Skeletal muscle tissue (tissue), 4 donors: ENCODE results near the gene SCGB3A2. TPM values are rescaled to one million over a fixed set of nuclear protein-coding genes. Genes with fewer than 3 reads are reported as not detected.

Experiments
- H3K27ac ChIP-seq: one replicate; pipeline ENCODE4 v1.7.0; 2013; ENCODE audit warnings: mild to moderate bottlenecking, low read depth, low read length, inconsistent platforms
- H3K27me3 ChIP-seq, 3 donors: one replicate each; pipeline ENCODE4 v1.7.0; 2013; ENCODE audit warnings: low read length in 3 of 3; ENCODE audit not compliant: control insufficient read depth in 3 of 3, insufficient read depth in 3 of 3
- H3K36me3 ChIP-seq, 3 donors: one replicate each; pipeline ENCODE4 v1.7.0; 2013; ENCODE audit warnings: low read length in 3 of 3; ENCODE audit not compliant: control insufficient read depth in 3 of 3, insufficient read depth in 3 of 3
- H3K4me1 ChIP-seq, 3 donors: one replicate each; pipeline ENCODE4 v1.7.0; 2013; ENCODE audit warnings: low read length in 3 of 3, mild to moderate bottlenecking in 3 of 3; ENCODE audit not compliant: control insufficient read depth in 3 of 3, insufficient read depth in 3 of 3
- H3K4me3 ChIP-seq, 3 donors: one replicate each; pipeline ENCODE4 v1.7.0; 2013; ENCODE audit warnings: low read length in 3 of 3
- H3K9ac ChIP-seq, 3 donors: one replicate each; pipeline ENCODE4 v1.7.0; 2013; ENCODE audit warnings: low read length in 3 of 3, mild to moderate bottlenecking in 3 of 3, moderate library complexity in 2 of 3, low read depth in 1 of 3
- H3K9me3 ChIP-seq, 3 donors: one replicate each; pipeline ENCODE4 v1.7.0; 2013; ENCODE audit warnings: low read length in 3 of 3; ENCODE audit not compliant: control insufficient read depth in 3 of 3
- total RNA-seq: library from RNA; depleted of rRNA; stranded (reverse); fragments of >200 nt; gene quantifications from one replicate; pipeline ENCODE4 v1.2.3, GENCODE V29; 2014
- donor health status: Osteomylitis.

SCGB3A2 gene
- total RNA-seq, 1 donor from 2014 or later, result not detected

DNA sequence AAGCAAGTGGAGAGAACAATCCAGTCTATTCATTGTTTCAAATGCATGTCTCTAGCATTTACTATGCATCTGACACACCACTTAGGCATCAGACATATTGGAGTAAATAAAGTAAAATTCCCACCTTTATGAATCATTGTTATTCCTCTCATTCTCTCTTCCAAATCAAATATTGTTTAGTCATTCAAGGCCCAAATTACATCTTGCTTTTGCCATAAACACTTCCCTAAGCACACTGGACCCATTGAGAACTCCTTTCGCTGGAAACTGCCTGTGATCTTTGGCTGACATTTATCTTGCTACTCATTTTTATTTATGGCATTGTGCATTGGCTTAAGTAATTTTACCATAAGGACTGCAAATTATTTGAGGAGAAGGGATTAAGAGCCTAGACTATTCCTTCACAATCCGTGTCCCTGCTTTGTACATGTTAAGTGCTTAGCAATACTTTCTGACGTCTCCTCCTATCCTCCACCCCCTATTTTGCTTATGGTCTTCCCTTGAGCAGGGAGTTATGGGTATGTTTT lies 20.4 kb downstream of the SCGB3A2 start:
- Histone ChIP-seq H3K4me1 (no peaks in the 10 kb centered on the region), H3K27me3 (no peaks in the 10 kb centered on the region), H3K4me3 (no peak overlapping the region), H3K9ac (no peak overlapping the region), H3K9me3 (no peaks in the 10 kb centered on the region), H3K27ac (no peak overlapping the region), H3K36me3 (no peaks in the 10 kb centered on the region)

DNA sequence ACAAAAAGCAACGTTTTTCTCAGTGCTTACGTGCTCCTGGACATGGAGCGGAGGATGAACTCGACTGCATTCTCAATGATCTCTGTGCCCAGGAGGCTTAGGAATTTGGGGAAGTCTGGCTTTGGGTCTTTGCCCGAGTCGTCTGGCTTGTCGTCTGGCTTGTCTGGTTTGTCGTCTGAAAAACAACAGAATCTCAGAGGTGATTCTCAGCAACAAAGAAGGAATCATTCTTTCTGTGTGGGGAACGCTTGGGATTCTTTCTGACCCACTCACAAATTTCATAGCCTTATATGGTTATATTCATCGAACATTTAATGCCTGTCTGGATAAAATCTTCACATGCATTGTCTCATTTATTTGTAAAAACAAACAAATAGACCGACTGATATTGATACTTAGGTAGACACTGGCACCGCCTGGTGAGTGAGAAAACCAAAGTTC lies 23.1 kb downstream of the SCGB3A2 start:
- no peak overlapping the region for H3K9ac ChIP-seq

DNA sequence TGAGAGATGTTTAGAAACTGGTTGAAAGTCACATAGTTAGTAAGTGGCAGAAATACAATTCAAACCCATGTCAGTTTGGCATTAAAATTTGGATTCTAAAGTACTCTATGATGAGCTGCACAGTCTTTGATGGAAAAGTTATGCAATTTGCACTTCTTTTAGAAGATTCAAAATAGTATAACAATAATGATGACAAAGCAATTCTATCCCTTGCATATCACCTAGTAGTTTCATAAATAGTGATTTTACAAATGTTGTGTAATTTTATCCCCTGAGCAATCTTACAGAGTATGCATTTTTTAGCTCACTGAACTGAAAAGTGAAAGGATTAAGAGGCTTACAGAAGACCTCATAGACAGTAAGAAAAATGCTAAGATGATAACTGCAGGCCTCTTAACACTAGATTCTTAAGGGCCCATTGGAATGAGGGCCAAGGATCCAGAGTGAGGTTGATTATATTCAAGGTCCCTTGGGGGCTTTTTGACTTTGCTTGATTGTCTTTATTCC lies 24.2 kb downstream of the SCGB3A2 start:
- no peaks in the 10 kb centered on the region for H3K36me3 ChIP-seq
- H3K27me3 ChIP-seq, result no peaks in the 10 kb centered on the region
- H3K9me3 ChIP-seq, result no peaks in the 10 kb centered on the region
- no peaks in the 10 kb centered on the region for H3K4me1 ChIP-seq
- no peak overlapping the region for H3K9ac ChIP-seq
- H3K4me3 ChIP-seq, result no peak overlapping the region
- H3K27ac ChIP-seq, result no peak overlapping the region

More for the DNA sequence above, 23.1 kb downstream of the SCGB3A2 start:
- H3K4me3 ChIP-seq, result no peak overlapping the region
- no peak overlapping the region for H3K27ac ChIP-seq
- no peaks in the 10 kb centered on the region for H3K4me1 ChIP-seq
- no peaks in the 10 kb centered on the region for H3K27me3 ChIP-seq
- no peaks in the 10 kb centered on the region for H3K9me3 ChIP-seq
- H3K36me3 ChIP-seq, result no peaks in the 10 kb centered on the region

DNA sequence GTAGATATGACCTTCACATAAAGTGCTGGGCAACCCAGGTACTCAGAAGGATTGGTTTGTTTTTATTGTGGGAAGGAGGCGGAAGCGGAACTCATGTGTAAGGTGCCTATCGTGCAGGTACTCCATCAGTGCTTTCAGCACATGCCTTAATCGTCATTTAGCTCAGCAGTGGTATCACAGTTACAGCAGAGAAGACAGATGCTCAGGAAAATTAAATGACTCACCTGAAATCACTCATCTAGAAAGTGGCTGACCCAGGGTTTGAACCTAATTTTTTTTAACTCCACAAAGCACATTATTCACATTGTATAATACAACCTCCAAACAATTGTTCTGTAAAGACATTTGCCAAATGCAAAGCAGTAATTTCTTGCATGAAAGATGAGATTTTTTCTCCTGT lies 25.6 kb downstream of the SCGB3A2 start:
- no peaks in the 10 kb centered on the region for H3K4me1 ChIP-seq
- H3K27me3 ChIP-seq, result no peaks in the 10 kb centered on the region
- no peaks in the 10 kb centered on the region for H3K9me3 ChIP-seq
- no peaks in the 10 kb centered on the region for H3K36me3 ChIP-seq
- H3K4me3 ChIP-seq, result no peak overlapping the region
- H3K27ac ChIP-seq, result no peak overlapping the region
- no peak overlapping the region for H3K9ac ChIP-seq

- Histone ChIP-seq H3K4me1 (no peaks in the 10 kb centered on the region), H3K4me3 (no peak within 1 kb of the TSS), H3K27me3 (no peaks in the 10 kb centered on the region), H3K9me3 (no peaks in the 10 kb centered on the region), H3K9ac (no peak within 1 kb of the TSS), H3K36me3 (no peaks in the 10 kb centered on the region), H3K27ac (no peak within 1 kb of the TSS)
These were observed 28.0 kb downstream of the SCGB3A2 start, which contains the start of gene C5orf46 for GRCh38 chr5:147906326-147907095. Gene C5orf46, minus strand, starts transcription at chr5:147906538. Its CDS starts 37 bp downstream, at chr5:147906501.

DNA sequence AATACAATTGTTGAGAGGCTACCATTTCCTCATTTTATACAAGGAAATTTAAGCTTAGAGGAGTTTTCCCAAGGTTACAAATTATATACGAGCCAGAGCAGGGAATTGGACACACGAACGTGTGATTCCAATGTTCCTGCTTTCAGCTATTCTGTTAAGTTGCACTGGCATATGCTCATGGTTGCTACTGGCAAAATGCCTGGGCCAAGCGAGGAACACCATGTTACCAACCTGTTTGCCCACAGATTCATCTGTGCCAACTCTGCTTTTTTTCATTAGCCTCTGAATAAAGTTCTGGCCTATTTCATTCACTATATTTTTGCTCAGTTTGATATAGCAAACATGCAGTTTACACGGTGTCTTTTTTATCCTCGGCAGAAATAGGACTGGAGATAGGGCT lies 32.9 kb downstream of the SCGB3A2 start:
- Histone ChIP-seq H3K9ac (no peak overlapping the region), H3K27ac (no peak overlapping the region), H3K9me3 (no peaks in the 10 kb centered on the region), H3K27me3 (no peaks in the 10 kb centered on the region), H3K36me3 (no peaks in the 10 kb centered on the region), H3K4me1 (no peaks in the 10 kb centered on the region), H3K4me3 (no peak overlapping the region)

GRCh38 chr5:147912011-147912410 lies 33.5 kb downstream of the SCGB3A2 start:
- Histone ChIP-seq H3K4me1 (no peaks in the 10 kb centered on the region), H3K36me3 (no peaks in the 10 kb centered on the region), H3K9me3 (no peaks in the 10 kb centered on the region), H3K27ac (no peak overlapping the region), H3K27me3 (no peaks in the 10 kb centered on the region), H3K4me3 (no peak overlapping the region), H3K9ac (no peak overlapping the region)

DNA sequence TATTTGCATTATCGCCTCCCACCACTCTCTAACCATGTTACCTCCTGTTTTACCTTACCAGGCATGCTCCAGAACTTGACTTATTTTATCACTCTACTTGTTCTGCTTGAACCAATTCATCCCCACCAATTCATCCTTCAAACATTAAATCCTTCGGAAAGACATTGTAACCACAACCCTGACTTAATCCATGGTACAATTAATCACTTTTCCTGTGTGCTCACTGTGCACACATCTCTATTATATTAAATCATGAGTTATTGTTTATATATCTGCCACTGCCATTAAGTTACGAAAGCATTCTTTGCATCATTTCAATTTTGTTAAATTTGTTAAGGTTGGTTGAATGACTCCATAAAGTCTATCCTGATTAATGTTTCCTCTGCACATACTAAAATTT lies 35.3 kb downstream of the SCGB3A2 start:
- Histone ChIP-seq H3K9ac (no peak overlapping the region), H3K36me3 (no peaks in the 10 kb centered on the region), H3K4me3 (no peak overlapping the region), H3K4me1 (no peaks in the 10 kb centered on the region), H3K9me3 (no peaks in the 10 kb centered on the region), H3K27me3 (no peaks in the 10 kb centered on the region), H3K27ac (no peak overlapping the region)

GRCh38 chr5:147918101-147918685 lies 39.7 kb downstream of the SCGB3A2 start:
- no peaks in the 10 kb centered on the region for H3K27me3 ChIP-seq
- no peak overlapping the region for H3K27ac ChIP-seq
- no peaks in the 10 kb centered on the region for H3K9me3 ChIP-seq
- no peak overlapping the region for H3K9ac ChIP-seq
- H3K4me1 ChIP-seq, result no peaks in the 10 kb centered on the region
- H3K4me3 ChIP-seq, result no peak overlapping the region
- no peaks in the 10 kb centered on the region for H3K36me3 ChIP-seq

DNA sequence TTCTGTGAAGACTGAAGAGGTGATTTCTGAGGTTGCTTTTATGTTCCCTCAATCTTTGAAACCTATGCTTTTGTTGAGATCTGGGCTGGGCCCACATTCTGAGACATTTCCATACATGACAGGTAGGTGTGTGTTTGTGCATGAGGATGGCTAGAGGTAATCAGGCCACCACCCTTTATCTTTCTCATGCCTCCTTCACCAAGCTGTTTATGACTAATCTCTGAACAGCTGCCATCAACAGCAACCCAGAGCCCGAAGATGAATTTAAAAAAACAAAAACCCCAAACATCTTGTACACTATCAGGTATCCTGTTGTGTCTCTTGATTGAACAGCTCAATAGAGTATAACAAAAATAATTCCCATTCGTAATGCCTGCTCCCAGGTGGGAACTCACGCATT lies 40.4 kb downstream of the SCGB3A2 start:
- H3K27me3 ChIP-seq, result no peaks in the 10 kb centered on the region
- H3K4me3 ChIP-seq, result no peak overlapping the region

More for the DNA sequence above, 40.4 kb downstream of the SCGB3A2 start:
- no peaks in the 10 kb centered on the region for H3K9me3 ChIP-seq
- H3K9ac ChIP-seq, result no peak overlapping the region
- H3K36me3 ChIP-seq, result no peaks in the 10 kb centered on the region
- no peak overlapping the region for H3K27ac ChIP-seq
- no peaks in the 10 kb centered on the region for H3K4me1 ChIP-seq
